ENCODE results near the gene INVS. TPM values are rescaled to one million over a fixed set of nuclear protein-coding genes. Genes with fewer than 3 reads are reported as not detected.

The INVS gene
- total and polyA plus RNA-seq, 3 experiments from 2014 or later: 9.4 to 18.1 (median 16.8) TPM

Other genes with a start within 250 kb of the INVS start
- gene STX17, start 192.6 kb upstream of the INVS start, total RNA-seq: 10 to 100 TPM; 23.4 to 27.9 TPM
- 32.8 TPM for gene STX17, start 192.6 kb upstream of the INVS start, polyA plus RNA-seq
- gene ERP44, start 243 bp upstream of the INVS start, total RNA-seq: 10 to 100 TPM; 16.0 to 16.8 TPM
- 40.6 TPM for gene ERP44, start 243 bp upstream of the INVS start, polyA plus RNA-seq

Data from CD8-positive, alpha-beta memory T cell (primary cell).